ENCODE measurements around the gene TMEM101.
"Not testable (repeated sequence)": the region's sequence is repeated elsewhere in the genome, so short reads cannot be mapped to it uniquely, and the experiment has no call there.

Gene TMEM101

GRCh38 chr17:44000141-44000860 lies 14.5 kb downstream of the TMEM101 start:
- DNase-seq (ENCODE audit: low spot score), result no peak

- no peak for DNase-seq (ENCODE audit: low spot score)
Measured at GRCh38 chr17:43999024-43999423, 15.7 kb downstream of the TMEM101 start.

GRCh38 chr17:43998552-43998951 lies 16.2 kb downstream of the TMEM101 start:
- DNase-seq (ENCODE audit: low spot score), result no peak

GRCh38 chr17:43997180-43997579 lies 17.6 kb downstream of the TMEM101 start:
- not testable (repeated sequence) for DNase-seq (ENCODE audit: low spot score)

- no peak for DNase-seq (ENCODE audit: low spot score)
Measured at GRCh38 chr17:43995150-43995471, 19.7 kb downstream of the TMEM101 start.

- peak; percentile 70 for DNase-seq (ENCODE audit: low spot score)
Measured at GRCh38 chr17:43994272-43995149, 20.3 kb downstream of the TMEM101 start.

- DNase-seq (ENCODE audit: low spot score), result no peak
Measured at GRCh38 chr17:43992641-43993040, 22.1 kb downstream of the TMEM101 start.

GRCh38 chr17:43988301-43988700 lies 26.5 kb downstream of the TMEM101 start:
- no peak for DNase-seq (ENCODE audit: low spot score)

- no peak for DNase-seq (ENCODE audit: low spot score)
Measured at GRCh38 chr17:43987131-43988021, 27.4 kb downstream of the TMEM101 start.

- no peak for DNase-seq (ENCODE audit: low spot score)
Measured at GRCh38 chr17:43986225-43986981, 28.4 kb downstream of the TMEM101 start.

GRCh38 chr17:43984521-43984920 lies 30.2 kb downstream of the TMEM101 start:
- DNase-seq (ENCODE audit: low spot score), result no peak

GRCh38 chr17:43983515-43984411 lies 31.0 kb downstream of the TMEM101 start:
- DNase-seq (ENCODE audit: low spot score), result peak; percentile 53

- no peak for DNase-seq (ENCODE audit: low spot score)
Measured at GRCh38 chr17:43983196-43983514, 31.6 kb downstream of the TMEM101 start.

- DNase-seq (ENCODE audit: low spot score), result no peak
Measured at GRCh38 chr17:43982171-43982570, 32.6 kb downstream of the TMEM101 start.

- DNase-seq (ENCODE audit: low spot score), result no peak
Measured at GRCh38 chr17:43979671-43980070, 35.1 kb downstream of the TMEM101 start.

GRCh38 chr17:43979011-43979410 lies 35.8 kb downstream of the TMEM101 start:
- no peak for DNase-seq (ENCODE audit: low spot score)

- DNase-seq (ENCODE audit: low spot score), result no peak
Measured at GRCh38 chr17:43978078-43978477, 36.7 kb downstream of the TMEM101 start.

- no peak for DNase-seq (ENCODE audit: low spot score)
Measured at GRCh38 chr17:43976963-43977837, 37.6 kb downstream of the TMEM101 start.

GRCh38 chr17:43975898-43976297 lies 38.9 kb downstream of the TMEM101 start:
- DNase-seq (ENCODE audit: low spot score), result no peak
